Omental fat pad (tissue), 4 donors: Measurements from ENCODE around the gene CASP4. TPM values are rescaled to one million over a fixed set of nuclear protein-coding genes. Genes with fewer than 3 reads are reported as not detected.

Experiments
- ATAC-seq: fragments of 150-250 bp; one replicate; pipeline ENCODE4 v1.9.1; 2016; ENCODE audit warnings: mild to moderate bottlenecking, moderate library complexity; ENCODE audit not compliant: low FRiP score
- DNase-seq: peaks from one replicate; pipeline ENCODE4 v3.0.0-alpha.2; 2019; ENCODE audit warnings: low spot score
- total RNA-seq, 4 donors: library from RNA; depleted of rRNA; stranded (reverse); fragments of >200 nt; gene quantifications; one replicate each; pipeline ENCODE4 v1.1.0, GENCODE V29; 2016
- TF ChIP-seq, protein P1 (sequence below), 3 donors: fragments of 450-650 bp; IDR thresholded peaks; one replicate each; pipeline ENCODE4 v1.5.1; 2016 to 2017; ENCODE audit warnings: antibody characterized with exemption in 3 of 3, mild to moderate bottlenecking in 3 of 3, moderate library complexity in 2 of 3

The CASP4 gene
- total RNA-seq, 4 donors from 2014 or later, result 122 to 297 (median 226) TPM

DNA sequence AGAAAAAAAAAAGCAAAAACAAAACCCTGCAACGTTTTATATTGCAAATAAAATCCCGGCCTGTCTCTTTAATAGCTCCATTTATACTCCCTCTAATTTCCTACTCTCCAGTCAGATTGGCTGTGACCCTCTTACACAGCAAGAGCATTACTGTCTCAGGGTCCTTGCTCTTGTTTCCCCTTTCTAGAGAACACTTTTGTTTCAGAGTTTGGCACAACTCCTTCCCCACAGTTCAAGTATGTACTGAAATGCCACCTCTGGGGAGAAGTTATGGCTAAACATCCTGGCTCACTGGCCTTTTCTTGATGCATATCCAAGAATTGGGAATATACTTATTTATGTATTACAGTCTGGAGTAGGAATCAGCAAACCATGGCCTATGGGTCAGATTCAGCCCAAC is 72.7 kb downstream of the CASP4 start:
- DNase-seq, result no peak
- ATAC-seq, result no peak
- TF ChIP-seq, protein P1, sequence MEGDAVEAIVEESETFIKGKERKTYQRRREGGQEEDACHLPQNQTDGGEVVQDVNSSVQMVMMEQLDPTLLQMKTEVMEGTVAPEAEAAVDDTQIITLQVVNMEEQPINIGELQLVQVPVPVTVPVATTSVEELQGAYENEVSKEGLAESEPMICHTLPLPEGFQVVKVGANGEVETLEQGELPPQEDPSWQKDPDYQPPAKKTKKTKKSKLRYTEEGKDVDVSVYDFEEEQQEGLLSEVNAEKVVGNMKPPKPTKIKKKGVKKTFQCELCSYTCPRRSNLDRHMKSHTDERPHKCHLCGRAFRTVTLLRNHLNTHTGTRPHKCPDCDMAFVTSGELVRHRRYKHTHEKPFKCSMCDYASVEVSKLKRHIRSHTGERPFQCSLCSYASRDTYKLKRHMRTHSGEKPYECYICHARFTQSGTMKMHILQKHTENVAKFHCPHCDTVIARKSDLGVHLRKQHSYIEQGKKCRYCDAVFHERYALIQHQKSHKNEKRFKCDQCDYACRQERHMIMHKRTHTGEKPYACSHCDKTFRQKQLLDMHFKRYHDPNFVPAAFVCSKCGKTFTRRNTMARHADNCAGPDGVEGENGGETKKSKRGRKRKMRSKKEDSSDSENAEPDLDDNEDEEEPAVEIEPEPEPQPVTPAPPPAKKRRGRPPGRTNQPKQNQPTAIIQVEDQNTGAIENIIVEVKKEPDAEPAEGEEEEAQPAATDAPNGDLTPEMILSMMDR (IDR thresholded peaks at IDR 0.05), result no peak

DNA sequence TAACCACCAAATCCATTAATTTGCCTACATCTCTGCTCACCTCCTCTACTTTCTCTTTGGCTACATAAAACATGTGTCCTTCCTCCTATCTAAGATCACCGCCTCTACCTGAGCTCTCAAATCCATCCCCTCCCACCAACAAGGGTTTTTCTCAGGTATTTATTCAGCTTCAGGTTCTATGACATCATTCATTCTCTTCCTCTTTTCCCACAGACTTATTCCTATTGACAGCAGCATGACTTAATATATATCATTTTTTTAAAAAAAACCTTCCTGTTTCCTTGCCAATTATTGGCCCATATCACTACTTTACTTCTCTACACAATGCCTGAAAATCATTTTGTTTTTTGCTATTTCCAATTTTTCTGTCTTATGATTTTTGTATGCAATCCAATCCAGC is 74.5 kb downstream of the CASP4 start:
- TF ChIP-seq, protein P1 (IDR thresholded peaks at IDR 0.05), result no peak
- DNase-seq, result no peak
- no peak for ATAC-seq

Other genes with a start within 250 kb of the CASP4 start
- gene CASP12, start 70.1 kb downstream of the CASP4 start, total RNA-seq, result 1 to 10 TPM in 2 of 4 donors, under 1 TPM in 1, not detected in 1; 0.65 to 5.5 (median 2.4) TPM
- 1 to 10 TPM in 1 of 4 donors, under 1 TPM in 1, not detected in 2; 0.72 to 3.9 TPM for gene CASP5, start 54.6 kb upstream of the CASP4 start, total RNA-seq
- 10 to 100 TPM; 12.1 to 28.4 (median 20.8) TPM for gene CASP1, start 66.6 kb upstream of the CASP4 start, total RNA-seq
- 10 to 100 TPM in 3 of 4 donors, 1 to 10 TPM in 1; 8.8 to 22.2 (median 11.8) TPM for gene CARD16, start 76.8 kb upstream of the CASP4 start, total RNA-seq
- gene CARD18, start 171.2 kb upstream of the CASP4 start, total RNA-seq, result not detected